Mucosa of stomach (tissue), 1 donor: Measurements from ENCODE around the gene NAPEPLD.
"Not testable (repeated sequence)": the region's sequence is repeated elsewhere in the genome, so short reads cannot be mapped to it uniquely, and the experiment has no call there.

Experiments
- H3K27me3 ChIP-seq: one replicate; pipeline ENCODE4 v1.7.0; 2013; ENCODE audit warnings: mild to moderate bottlenecking, low read length; ENCODE audit not compliant: control insufficient read depth, insufficient read depth
- H3K36me3 ChIP-seq: one replicate; pipeline ENCODE4 v1.7.0; 2013; ENCODE audit warnings: low read length; ENCODE audit not compliant: control insufficient read depth, insufficient read depth
- H3K4me1 ChIP-seq: one replicate; pipeline ENCODE4 v1.7.0; 2013; ENCODE audit warnings: mild to moderate bottlenecking, low read length; ENCODE audit not compliant: control insufficient read depth, insufficient read depth
- H3K4me3 ChIP-seq: one replicate; pipeline ENCODE4 v1.7.0; 2013; ENCODE audit warnings: low read length
- H3K9ac ChIP-seq: one replicate; pipeline ENCODE4 v1.7.0; 2013; ENCODE audit warnings: mild to moderate bottlenecking, low read length, moderate library complexity
- H3K9me3 ChIP-seq: one replicate; pipeline ENCODE4 v1.7.0; 2013; ENCODE audit warnings: mild to moderate bottlenecking, low read length, moderate library complexity; ENCODE audit not compliant: control insufficient read depth
- donor health status: Pancreatic carcinoma.

Gene NAPEPLD

DNA sequence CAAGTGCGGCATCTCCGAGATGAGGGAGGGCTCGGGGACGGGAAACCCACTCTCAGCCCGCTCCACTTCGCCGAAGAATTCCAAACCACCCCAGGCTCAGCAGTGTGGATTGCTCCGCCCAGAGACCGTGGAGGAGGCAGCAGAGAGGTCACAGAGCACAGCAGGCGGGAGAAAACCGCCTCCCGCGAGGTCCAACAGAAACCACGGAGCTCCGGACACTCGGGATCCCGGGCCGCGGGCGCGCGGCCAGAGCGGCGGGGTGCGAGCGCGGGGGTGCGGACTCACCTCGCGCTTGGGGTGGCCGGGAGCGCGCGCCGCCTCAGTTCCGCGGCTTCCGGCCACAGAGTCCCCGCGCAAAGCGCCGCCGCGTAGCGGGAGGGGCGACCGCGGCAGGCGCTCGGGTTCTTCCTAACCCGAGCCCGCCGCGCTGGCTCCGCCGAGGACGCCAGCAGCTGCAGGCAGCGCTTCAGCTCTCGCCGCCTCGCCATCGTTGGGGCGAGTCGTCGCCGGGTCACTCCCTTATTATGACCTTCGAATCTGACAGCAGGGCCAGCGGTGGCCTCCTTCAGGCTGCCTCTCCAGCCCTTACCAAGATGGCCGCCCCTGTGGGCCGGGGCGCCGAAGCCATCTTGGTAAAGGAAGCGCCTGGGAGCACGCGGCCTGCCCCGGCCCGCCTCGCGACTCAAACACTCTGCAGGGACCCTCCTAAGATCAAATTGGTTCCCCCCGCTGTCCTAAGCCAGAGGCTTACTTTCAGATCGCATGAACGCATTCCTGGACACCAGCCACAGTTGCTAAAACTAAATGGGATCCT, at the start of gene NAPEPLD:
NAPEPLD (minus strand) TSS at position 106 of the 814 bp plus-strand sequence. CDS start 20,323 bp downstream, outside the sequence.
- Histone ChIP-seq H3K4me1 (peaks cover 26% of the 10 kb centered on the region), H3K9me3 (no peaks in the 10 kb centered on the region), H3K4me3 (peak within 1 kb of the TSS; percentile 93), H3K27me3 (no peaks in the 10 kb centered on the region), H3K9ac (peak within 1 kb of the TSS; percentile 98), H3K36me3 (no peaks in the 10 kb centered on the region)

DNA sequence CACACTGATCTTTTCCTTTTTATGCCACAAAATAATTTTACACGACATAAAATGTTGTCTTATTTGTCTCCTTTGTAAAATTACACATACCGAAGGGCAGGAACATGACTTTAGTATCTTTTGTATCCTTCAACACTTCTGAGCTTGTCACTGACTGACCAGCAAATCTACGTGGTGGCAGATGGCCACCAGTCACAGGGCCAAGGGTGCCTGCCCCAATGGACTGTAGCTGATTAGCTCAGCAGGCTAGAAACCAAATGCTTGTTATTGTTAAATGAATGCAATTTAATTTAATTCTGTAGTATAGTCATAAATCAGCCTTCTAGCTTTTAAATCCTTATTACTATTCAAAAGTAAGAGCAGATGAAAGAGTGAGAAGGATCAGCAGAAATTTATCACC, 49.2 kb upstream of the NAPEPLD start:
- not testable (repeated sequence) for H3K36me3 ChIP-seq, H3K9ac ChIP-seq, H3K9me3 ChIP-seq, H3K4me3 ChIP-seq, H3K4me1 ChIP-seq, H3K27me3 ChIP-seq

DNA sequence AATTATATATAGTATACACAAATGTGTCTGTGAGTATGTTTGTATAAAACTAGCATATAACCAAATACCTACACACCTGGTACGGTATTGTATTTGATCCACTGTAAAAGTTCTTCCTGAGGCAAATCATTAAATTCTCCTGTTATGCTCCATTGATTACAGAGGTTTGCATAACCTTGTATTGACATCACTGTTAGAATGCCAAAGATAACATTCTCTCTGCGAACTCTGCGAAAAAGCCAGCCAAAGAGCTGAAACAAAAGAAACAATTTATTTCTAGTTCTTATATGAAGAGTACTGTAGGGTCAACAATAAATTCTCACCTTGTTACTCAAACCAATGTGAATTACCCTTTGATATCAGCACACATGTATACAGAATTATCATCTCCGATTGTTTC, 46.5 kb upstream of the NAPEPLD start:
- not testable (repeated sequence) for H3K4me1 ChIP-seq, H3K9ac ChIP-seq, H3K27me3 ChIP-seq, H3K36me3 ChIP-seq, H3K9me3 ChIP-seq, H3K4me3 ChIP-seq

DNA sequence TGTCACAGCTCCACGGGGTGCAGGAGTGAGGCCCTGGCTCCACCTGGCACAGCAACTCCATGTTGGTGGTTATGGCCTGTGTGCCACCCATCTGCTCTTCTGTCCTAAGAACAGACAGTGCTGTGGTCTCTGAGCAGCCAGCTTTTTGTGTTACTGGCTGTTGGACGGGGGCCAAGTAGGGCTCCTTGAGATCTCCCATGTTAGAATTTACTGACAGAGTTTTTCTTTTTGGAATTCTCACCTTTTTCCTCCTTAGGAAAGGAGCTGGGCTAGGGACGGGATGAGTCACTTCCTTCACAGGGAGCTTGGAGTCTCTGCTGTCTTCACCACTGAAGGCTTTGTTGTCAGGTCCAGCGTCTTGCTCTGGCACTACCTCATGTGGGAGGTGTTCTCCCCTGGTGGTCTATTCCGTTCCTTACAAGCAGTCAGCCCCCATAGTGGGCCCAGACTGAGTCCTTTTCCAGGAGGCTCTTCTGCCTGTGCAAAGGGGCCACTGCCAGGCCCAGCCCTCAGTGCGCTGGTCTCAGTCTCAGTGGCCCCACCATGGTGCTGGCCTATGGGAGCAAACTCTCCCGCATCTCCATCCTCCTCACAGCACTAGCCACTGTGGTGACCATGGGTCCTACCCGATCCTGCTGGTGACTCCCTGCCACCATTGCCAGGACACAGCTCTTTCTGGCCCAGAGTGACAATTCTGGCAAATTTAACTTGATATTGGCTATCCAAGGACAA, 23.7 kb upstream of the NAPEPLD start:
- not testable (repeated sequence) for H3K9ac ChIP-seq, H3K9me3 ChIP-seq, H3K36me3 ChIP-seq, H3K4me3 ChIP-seq, H3K4me1 ChIP-seq, H3K27me3 ChIP-seq

DNA sequence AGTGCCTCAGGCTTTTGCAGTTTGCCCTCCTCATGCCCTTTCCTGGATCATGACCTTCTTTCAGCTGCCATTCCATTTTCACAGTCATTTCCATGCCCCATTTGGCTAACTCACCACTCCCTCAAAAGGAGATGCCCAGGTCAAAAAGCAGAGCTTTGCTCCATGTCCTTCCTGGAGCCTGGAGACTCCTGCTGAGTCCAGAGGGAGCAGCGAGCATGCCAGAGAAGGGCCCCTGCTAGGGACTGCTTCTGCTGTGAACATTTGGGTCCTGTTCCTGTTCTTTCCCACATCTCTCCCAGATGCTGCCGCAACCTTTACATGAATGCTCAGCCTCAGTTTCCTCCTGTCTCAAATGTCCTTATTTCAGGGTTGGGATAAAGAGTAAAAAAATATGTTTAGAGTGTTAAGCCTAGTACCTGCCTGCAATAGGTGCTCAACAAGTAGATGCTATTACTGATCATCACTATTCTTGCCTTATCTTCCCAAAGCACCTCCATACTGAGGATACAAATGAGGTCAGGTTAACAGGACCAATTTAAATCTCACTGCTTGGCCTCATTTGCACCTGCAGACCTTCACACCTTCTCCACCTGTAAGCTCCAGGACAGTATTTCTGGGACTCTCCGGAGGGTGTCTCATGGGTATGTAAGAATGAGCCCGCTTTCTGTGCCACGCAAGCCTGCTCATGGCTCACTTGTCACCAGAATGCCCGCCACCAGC, 23.0 kb upstream of the NAPEPLD start:
- not testable (repeated sequence) for H3K27me3 ChIP-seq, H3K9ac ChIP-seq, H3K9me3 ChIP-seq, H3K4me3 ChIP-seq, H3K36me3 ChIP-seq, H3K4me1 ChIP-seq

DNA sequence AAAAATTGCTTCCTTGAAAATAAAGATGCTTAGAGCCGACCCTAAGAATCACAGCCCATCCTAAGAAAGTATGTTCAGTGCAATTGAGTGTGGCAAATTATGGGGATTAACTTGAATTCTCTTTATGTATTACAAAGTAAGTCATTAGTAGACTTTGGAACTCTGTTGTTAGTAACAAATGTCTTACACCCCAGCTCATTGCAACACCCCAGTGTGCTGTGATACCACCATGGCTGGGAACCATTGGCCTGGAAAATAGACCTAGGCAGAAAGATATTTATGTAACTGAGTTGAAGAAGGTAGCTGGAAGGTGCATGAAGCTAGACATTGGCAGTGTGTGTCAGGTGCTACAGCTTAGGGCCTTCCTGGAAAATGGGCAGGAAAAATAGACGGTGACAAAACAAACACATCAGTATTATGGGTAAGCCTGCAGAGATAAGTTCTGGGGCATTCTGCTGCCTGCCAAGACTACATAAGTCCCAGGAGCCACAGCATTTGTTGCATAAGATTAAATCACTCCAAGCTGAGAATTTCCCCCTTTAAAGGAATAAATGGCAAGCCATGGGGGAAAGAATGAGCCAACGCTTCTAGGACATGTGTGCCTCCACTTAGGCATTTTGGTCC, 18.1 kb upstream of the NAPEPLD start:
- H3K27me3 ChIP-seq, H3K4me3 ChIP-seq, H3K9ac ChIP-seq, H3K4me1 ChIP-seq, H3K9me3 ChIP-seq, H3K36me3 ChIP-seq: not testable (repeated sequence)

DNA sequence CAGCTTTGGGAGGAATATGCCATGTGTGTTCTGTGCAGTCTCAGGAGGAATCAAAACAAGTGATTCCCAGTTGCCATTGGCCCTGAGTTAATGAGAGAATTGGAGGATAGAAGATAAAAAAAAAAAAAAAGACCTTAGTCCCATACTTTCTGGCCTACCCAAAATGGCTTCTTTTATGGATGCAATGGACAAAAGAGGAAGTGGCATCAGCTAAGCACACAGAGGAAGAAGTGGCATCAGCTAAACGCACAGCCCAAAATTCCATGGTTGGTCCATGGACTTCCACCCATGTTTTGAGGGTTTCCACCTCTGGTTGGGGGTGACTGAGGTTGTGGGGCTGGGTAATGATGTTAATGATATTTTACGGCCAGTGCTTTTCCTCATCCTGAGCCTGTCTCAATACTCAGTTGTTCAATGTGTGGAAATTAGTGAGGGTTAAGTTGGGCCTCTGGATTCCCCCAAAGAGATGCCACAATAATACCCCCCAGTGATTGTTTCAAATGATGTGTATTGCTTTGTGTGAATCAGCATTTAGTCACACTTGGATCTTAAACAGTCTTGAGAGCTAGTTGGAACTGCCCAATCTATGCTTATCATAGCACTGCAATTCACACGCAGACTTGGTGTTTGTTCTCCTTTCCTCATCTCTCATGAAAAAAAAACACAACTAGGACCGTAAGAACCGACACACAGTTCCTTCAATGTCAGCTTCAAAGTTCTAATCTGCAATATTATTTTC, 14.4 kb upstream of the NAPEPLD start:
- H3K27me3 ChIP-seq, H3K36me3 ChIP-seq, H3K4me3 ChIP-seq, H3K4me1 ChIP-seq, H3K9ac ChIP-seq, H3K9me3 ChIP-seq: not testable (repeated sequence)

DNA sequence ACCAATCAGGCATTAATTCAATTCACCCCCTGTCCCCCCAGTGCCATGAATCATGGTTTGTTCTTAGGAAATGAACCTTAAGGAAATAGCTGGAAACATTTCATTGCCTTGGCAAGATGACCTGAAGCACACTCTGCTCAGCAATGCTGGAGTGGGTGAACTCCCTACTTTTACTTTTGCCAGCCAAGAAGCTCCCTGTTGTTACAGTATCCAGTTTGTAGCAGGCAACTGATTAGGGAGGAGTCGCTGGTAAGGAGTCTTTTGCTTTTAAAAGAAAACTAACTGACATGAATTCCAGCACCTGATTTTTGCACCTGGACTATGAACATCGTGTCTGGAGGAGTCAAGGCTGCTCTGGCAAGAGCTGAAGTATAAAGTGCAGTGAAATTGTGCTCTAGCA, 13.7 kb upstream of the NAPEPLD start:
- not testable (repeated sequence) for H3K36me3 ChIP-seq, H3K9ac ChIP-seq, H3K4me1 ChIP-seq, H3K4me3 ChIP-seq, H3K9me3 ChIP-seq, H3K27me3 ChIP-seq

DNA sequence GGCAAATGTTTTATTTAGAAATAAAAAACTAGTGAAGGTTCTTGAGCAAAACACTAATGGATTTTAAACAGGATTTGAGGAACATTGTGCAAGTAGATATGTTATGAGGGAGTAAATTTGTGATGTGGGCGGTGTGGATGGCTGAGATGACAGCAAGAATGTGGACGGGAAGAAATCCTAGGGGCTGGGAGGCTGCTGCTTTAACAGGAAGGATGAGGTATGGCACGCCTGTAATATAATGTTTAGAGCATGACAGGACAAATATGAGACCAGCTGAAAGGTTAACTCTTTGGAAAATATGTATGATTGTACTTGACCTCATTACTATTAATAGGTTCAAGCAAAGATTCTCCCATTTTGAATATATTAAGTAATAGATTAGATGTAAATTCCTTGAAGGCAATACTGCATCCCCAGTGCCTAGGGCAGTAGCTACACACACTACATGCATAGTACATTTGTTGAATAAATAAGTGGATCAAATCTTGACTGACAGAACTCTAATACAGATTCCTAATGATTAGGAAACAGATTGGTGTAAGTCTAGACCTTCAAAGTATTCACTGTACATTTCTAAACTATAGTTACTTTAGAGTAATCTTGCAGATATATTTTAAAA, 13.2 kb upstream of the NAPEPLD start:
- not testable (repeated sequence) for H3K36me3 ChIP-seq, H3K9ac ChIP-seq, H3K9me3 ChIP-seq

DNA sequence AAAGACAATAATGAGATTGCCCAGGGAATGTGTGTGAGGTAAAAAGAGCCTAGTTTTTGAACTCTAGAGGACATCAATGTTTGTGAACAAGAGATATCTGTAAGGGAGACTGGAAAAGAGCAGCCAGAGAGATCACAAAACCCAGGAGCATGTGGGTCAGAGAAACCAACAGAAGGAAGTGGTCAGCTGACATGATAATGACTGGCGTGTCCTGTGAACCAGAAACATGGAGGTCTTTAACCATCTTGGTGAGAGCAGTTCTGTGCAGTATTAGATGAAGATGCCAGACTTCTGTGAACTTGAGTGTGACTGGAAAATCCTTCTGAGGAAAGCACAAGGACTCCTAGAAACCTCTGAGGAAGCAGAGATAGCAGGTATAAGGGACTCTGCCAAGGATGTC, 10.2 kb upstream of the NAPEPLD start:
- not testable (repeated sequence) for H3K4me3 ChIP-seq, H3K4me1 ChIP-seq, H3K27me3 ChIP-seq, H3K36me3 ChIP-seq, H3K9me3 ChIP-seq, H3K9ac ChIP-seq

More for the DNA sequence above, 13.2 kb upstream of the NAPEPLD start:
- H3K27me3 ChIP-seq, H3K4me1 ChIP-seq, H3K4me3 ChIP-seq: not testable (repeated sequence)

DNA sequence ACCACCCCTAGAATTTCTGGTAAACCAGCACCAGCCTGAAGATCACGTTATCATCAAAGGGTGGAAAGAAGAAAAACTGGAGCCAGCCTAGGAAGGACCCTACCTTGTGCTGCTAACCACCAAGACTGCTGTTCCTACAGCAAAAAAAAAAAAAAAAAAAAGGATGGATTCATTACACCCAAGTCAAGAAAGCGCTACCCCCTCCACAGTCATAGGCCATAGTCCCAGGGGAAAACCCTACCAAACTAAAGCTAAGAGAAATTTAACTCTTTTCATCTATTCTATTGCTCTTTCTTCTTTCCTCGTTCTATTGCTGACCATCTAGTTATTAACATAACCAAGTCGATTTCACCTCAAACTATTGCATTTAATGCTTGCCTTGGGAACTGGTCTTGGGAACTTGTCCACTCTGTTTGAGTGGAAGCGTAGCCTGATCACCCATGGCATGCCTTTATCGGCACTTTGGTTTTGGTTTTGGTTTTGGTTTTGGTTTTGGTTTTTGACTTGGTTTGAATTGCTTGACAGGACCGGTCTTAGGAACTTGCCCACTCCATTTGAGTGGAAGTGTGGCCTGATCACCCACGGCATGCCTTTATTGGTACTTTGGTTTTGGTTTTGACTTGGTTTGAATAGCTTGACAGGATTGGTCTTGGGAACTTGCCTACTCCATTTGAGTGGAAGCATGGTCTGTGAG, 6.6 kb upstream of the NAPEPLD start:
- H3K4me3 ChIP-seq, H3K27me3 ChIP-seq, H3K36me3 ChIP-seq, H3K9me3 ChIP-seq, H3K9ac ChIP-seq: not testable (repeated sequence)
- peaks cover 19% of the 10 kb centered on the region for H3K4me1 ChIP-seq
